Measurements from ENCODE around the gene CELF3. TPM values are rescaled to one million over a fixed set of nuclear protein-coding genes. Genes with fewer than 3 reads are reported as not detected.

Gene CELF3
- total RNA-seq, 1 experiment from 2014 or later, result not detected

DNA sequence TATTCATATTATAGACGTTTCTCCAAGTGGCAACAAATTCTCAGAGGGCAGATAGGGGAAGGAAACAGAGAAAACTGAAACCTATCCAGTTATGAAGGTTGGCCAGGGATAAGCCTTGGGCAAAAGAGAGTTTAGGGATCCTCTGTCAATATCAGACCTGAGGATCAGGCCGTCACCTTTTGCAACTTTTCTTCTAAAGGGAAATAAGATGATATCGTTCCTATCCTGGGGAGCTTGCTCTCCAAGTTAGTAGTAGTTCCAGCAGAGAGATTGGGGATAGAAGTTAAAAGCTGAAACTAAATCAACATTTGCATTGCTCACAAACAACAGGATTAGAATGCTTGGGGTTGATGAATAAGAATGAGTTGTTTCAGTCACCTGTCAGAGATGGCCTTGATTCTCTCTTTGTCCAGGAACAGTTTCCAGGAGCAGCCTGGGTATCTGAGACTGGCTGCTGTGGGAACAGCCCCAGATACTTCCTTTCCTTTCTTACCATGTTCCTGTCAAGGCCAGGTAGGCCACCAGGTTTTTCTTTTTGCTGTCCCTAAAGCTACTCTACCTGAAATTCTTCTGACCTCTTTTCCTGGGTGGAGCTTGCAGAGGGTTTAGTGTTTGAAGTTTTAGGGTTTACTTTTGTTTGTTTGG, 7.2 kb upstream of the CELF3 start:
- peak in 1 of 2 experiments; percentile 52 for DNase-seq
- H3F3A ChIP-seq (ENCODE audit: insufficient read depth, low read depth), result peaks cover 13% of the 10 kb centered on the region; the same call in 1 of the 2 replicates
- H3K4me3 ChIP-seq, result no peak overlapping the region
- peaks cover 6% of the 10 kb centered on the region; the same call in 1 of the 2 replicates for H3K4me1 ChIP-seq (replicated peaks; ENCODE audit: insufficient read depth)
- TF ChIP-seq, protein P1, sequence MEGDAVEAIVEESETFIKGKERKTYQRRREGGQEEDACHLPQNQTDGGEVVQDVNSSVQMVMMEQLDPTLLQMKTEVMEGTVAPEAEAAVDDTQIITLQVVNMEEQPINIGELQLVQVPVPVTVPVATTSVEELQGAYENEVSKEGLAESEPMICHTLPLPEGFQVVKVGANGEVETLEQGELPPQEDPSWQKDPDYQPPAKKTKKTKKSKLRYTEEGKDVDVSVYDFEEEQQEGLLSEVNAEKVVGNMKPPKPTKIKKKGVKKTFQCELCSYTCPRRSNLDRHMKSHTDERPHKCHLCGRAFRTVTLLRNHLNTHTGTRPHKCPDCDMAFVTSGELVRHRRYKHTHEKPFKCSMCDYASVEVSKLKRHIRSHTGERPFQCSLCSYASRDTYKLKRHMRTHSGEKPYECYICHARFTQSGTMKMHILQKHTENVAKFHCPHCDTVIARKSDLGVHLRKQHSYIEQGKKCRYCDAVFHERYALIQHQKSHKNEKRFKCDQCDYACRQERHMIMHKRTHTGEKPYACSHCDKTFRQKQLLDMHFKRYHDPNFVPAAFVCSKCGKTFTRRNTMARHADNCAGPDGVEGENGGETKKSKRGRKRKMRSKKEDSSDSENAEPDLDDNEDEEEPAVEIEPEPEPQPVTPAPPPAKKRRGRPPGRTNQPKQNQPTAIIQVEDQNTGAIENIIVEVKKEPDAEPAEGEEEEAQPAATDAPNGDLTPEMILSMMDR (conservative IDR thresholded peaks at IDR 0.05), result no peak
- no peak for TF ChIP-seq EZH2 (IDR thresholded peaks at IDR 0.05; ENCODE audit: low read depth)
- intact Hi-C loops (cut with micrococcal nuclease; ENCODE audit: unreplicated experiment), result no loop called here
- ChIA-PET CTCF (no interaction called here), POLR2A (ENCODE audit: unreplicated experiment) (no interaction called here)
- no peaks in the 10 kb centered on the region for H4K20me1 ChIP-seq (ENCODE audit: insufficient read depth)
- H3K9me3 ChIP-seq (ENCODE audit: insufficient read depth, low read depth), result no peaks in the 10 kb centered on the region
- no peaks in the 10 kb centered on the region for H3K36me3 ChIP-seq (ENCODE audit: low read depth)
- no peaks in the 10 kb centered on the region for H3K79me2 ChIP-seq (ENCODE audit: low read depth)
- no peaks in the 10 kb centered on the region for H3K9me2 ChIP-seq (ENCODE audit: insufficient read depth)
- H3K27ac ChIP-seq, result no peak overlapping the region
- peak overlapping the region; percentile 23; the same call in 1 of the 2 replicates for H2AFZ ChIP-seq
- H3K27me3 ChIP-seq (ENCODE audit: insufficient read depth, low read depth), result 0 out of 2 replicates have a peak, but pooled peaks cover 5% of the 10 kb centered on the region
- H3K4me2 ChIP-seq, result 0 out of 2 replicates have a peak overlapping the region, but pooled peaks have one; percentile 2
- BruUV-seq (replicated peaks), result no TSS peak

DNA sequence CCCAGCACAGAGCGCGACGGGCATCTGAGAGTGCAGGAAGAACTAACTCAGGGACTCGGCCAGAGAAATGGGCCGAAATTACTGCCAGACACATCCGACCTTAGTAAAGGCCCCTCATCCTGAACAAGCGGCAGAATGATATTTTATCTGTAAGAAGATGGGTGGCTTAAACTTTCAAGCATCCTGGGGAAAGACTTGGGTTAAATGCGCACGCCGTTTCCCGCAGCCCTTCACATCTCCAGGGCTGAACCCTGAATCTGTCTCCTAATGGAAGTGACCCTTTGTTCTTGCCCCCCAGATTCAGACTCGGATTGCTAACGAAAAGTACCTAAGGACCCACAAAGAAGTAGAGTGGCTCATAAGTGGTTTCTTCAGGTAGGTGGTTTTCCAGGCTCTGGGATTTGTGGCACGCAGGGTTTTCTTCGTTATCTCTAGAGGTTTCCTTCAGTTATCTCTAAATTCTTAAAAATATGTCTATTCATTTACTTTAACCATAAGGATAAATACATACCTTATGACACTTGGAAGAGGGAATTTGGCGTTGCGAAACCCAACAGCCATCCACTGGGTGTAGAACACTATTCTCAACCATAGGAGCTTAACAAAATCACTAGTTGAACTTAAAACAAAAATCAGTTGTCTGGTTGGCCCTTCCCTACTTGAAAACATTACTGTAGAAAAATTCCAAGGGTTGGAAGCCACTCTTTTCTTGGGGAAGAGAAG, 5.3 kb upstream of the CELF3 start:
- Histone ChIP-seq H3K36me3 (ENCODE audit: low read depth) (no peaks in the 10 kb centered on the region), H3K4me3 (no peak overlapping the region), H3F3A (ENCODE audit: insufficient read depth, low read depth) (peaks cover 13% of the 10 kb centered on the region; the same call in 1 of the 2 replicates), H3K79me2 (ENCODE audit: low read depth) (no peaks in the 10 kb centered on the region), H2AFZ (no peak overlapping the region), H3K27ac (no peak overlapping the region), H3K27me3 (ENCODE audit: insufficient read depth, low read depth) (peaks cover 21% of the 10 kb centered on the region), H3K4me1 (replicated peaks; ENCODE audit: insufficient read depth) (peaks cover 6% of the 10 kb centered on the region; the same call in 1 of the 2 replicates), H4K20me1 (ENCODE audit: insufficient read depth) (no peaks in the 10 kb centered on the region), H3K9me2 (ENCODE audit: insufficient read depth) (no peaks in the 10 kb centered on the region), H3K4me2 (no peak overlapping the region), H3K9me3 (ENCODE audit: insufficient read depth, low read depth) (no peaks in the 10 kb centered on the region)
- no TSS peak for BruUV-seq (replicated peaks)
- TF ChIP-seq, protein P1 (conservative IDR thresholded peaks at IDR 0.05), result no peak
- TF ChIP-seq EZH2 (IDR thresholded peaks at IDR 0.05; ENCODE audit: low read depth), result no peak
- POLR2A ChIA-PET (ENCODE audit: unreplicated experiment), result interaction anchor here (0.7 kb wide), 1 partner anchor 86 kb away, joined by 5 read pairs; no protein-coding TSS in a partner anchor
- CTCF ChIA-PET, result no interaction called here
- intact Hi-C loops (cut with micrococcal nuclease; ENCODE audit: unreplicated experiment), result no loop called here
- no peak for DNase-seq

DNA sequence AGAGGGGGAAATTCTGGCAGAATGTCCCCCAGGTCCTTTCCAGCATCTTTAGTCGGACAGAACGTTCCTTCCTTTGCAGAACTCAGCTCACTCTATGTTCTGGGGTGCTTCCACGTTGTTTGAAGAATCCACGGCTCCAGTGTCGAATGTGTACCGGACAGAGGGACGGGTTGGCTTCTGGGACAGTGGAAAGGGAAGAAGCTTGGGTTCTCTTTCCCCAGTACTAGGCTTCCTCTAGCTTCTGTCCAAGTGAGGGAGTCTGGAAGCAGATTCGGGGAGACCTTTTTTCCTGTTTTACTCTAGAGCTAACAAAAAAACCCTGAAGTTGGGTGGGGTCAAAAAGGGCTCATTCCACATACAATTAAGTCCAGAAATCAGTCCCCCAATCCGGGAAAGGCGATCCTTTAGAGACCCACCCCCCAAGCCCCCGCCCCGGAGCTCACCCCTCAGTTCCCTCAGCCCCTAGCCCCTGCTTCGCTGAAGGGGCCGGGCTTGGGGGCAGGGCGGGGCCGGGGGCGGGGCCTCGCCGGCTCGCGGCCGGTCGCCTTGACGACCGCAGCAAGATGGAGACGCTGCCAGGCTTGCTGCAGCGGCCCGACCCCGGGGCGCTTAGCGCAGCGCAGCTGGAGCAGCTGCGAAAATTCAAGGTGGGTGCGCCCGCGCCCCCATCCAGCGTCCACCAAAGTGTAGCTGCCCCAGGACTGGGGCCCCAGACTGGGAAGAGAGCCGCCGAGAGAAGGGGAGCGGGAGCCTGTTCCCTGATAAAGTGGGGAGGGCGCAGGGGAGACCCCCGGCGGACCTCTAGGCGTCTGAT, 4.6 kb upstream of the CELF3 start, which contains the start of gene RIIAD1:
Gene RIIAD1 (plus strand): TSS at position 549 of the 814 bp plus-strand sequence. CDS start 15 bp downstream, at position 564.
- no peak for TF ChIP-seq EZH2 (IDR thresholded peaks at IDR 0.05; ENCODE audit: low read depth)
- TF ChIP-seq, protein P1 (conservative IDR thresholded peaks at IDR 0.05), result no peak
- H3K9me2 ChIP-seq (ENCODE audit: insufficient read depth), result no peaks in the 10 kb centered on the region
- no peak within 1 kb of the TSS for H3K4me3 ChIP-seq
- ChIA-PET POLR2A (ENCODE audit: unreplicated experiment) (no interaction called here), CTCF (interaction anchor here (0.7 kb wide), 1 partner anchor 14 kb away, joined by 3 read pairs; no protein-coding TSS in a partner anchor)
- peaks cover 25% of the 10 kb centered on the region for H3K27me3 ChIP-seq (ENCODE audit: insufficient read depth, low read depth)
- no peaks in the 10 kb centered on the region for H4K20me1 ChIP-seq (ENCODE audit: insufficient read depth)
- DNase-seq, result no peak
- H2AFZ ChIP-seq, result no peak within 1 kb of the TSS
- intact Hi-C loops (cut with micrococcal nuclease; ENCODE audit: unreplicated experiment), result no loop called here
- H3K4me2 ChIP-seq, result peak within 1 kb of the TSS; percentile 34; the same call in 1 of the 2 replicates
- no peaks in the 10 kb centered on the region for H3K9me3 ChIP-seq (ENCODE audit: insufficient read depth, low read depth)
- peaks cover 6% of the 10 kb centered on the region; the same call in 1 of the 2 replicates for H3K4me1 ChIP-seq (replicated peaks; ENCODE audit: insufficient read depth)
- no peaks in the 10 kb centered on the region for H3K36me3 ChIP-seq (ENCODE audit: low read depth)
- H3K27ac ChIP-seq, result no peak within 1 kb of the TSS
- peaks cover 13% of the 10 kb centered on the region; the same call in 1 of the 2 replicates for H3F3A ChIP-seq (ENCODE audit: insufficient read depth, low read depth)
- no TSS peak for BruUV-seq (replicated peaks)
- no peaks in the 10 kb centered on the region for H3K79me2 ChIP-seq (ENCODE audit: low read depth)

Data from PC-9 (cell line).